G401 (cell line): Measurements from ENCODE around the gene SERGEF. TPM values are rescaled to one million over a fixed set of nuclear protein-coding genes. Genes with fewer than 3 reads are reported as not detected.

Source experiments
- DNase-seq: peaks from one replicate; pipeline ENCODE4 v3.0.0-alpha.2; 2015; ENCODE audit warnings: low spot score
- in situ Hi-C: cut with HindIII; loops from 2 replicates; pipeline ENCODE4 v1.10.0; 2016; ENCODE audit warnings: low sequenced_read_pairs, mixed read lengths
- total RNA-seq: library from RNA; depleted of rRNA; stranded (reverse); fragments of >200 nt; shearing (Covaris generic); gene quantifications from 2 replicates; pipeline ENCODE4 v1.2.3, GENCODE V29; 2014

SERGEF gene
- total RNA-seq, 1 experiment from 2014 or later, result 28.2 TPM

- no peak for DNase-seq
- in situ Hi-C loops, result no loop called here
These were observed 44.6 kb downstream of the SERGEF start for GRCh38 chr11:17968206-17968605.

- in situ Hi-C loops, result no loop called here
- DNase-seq, result no peak
These were observed 45.2 kb downstream of the SERGEF start for GRCh38 chr11:17967661-17968060.

GRCh38 chr11:17960091-17960490 is 52.8 kb downstream of the SERGEF start:
- DNase-seq, result peak; percentile 55
- in situ Hi-C loops, result no loop called here

GRCh38 chr11:17958446-17958845 is 54.4 kb downstream of the SERGEF start:
- DNase-seq, result no peak
- in situ Hi-C loops, result no loop called here

GRCh38 chr11:17954395-17955252 is 58.2 kb downstream of the SERGEF start:
- in situ Hi-C loops, result no loop called here
- peak; percentile 51 for DNase-seq

GRCh38 chr11:17952487-17952886 is 60.4 kb downstream of the SERGEF start:
- in situ Hi-C loops, result no loop called here
- no peak for DNase-seq

GRCh38 chr11:17951685-17952388 is 61.0 kb downstream of the SERGEF start:
- in situ Hi-C loops, result no loop called here
- DNase-seq, result no peak

- in situ Hi-C loops, result no loop called here
- DNase-seq, result no peak
These were observed 62.2 kb downstream of the SERGEF start for GRCh38 chr11:17950644-17951043.

GRCh38 chr11:17948296-17948695 is 64.6 kb downstream of the SERGEF start:
- in situ Hi-C loops, result no loop called here

GRCh38 chr11:17939542-17939941 is 73.3 kb downstream of the SERGEF start:
- DNase-seq, result peak; percentile 95
- in situ Hi-C loops, result no loop called here

More at GRCh38 chr11:17948296-17948695, 64.6 kb downstream of the SERGEF start:
- DNase-seq, result no peak

- in situ Hi-C loops, result no loop called here
- no peak for DNase-seq
These were observed 76.1 kb downstream of the SERGEF start for GRCh38 chr11:17936790-17937189.

GRCh38 chr11:17934194-17934593 is 78.7 kb downstream of the SERGEF start:
- in situ Hi-C loops, result no loop called here
- DNase-seq, result no peak

- no peak for DNase-seq
- in situ Hi-C loops, result no loop called here
These were observed 79.1 kb downstream of the SERGEF start for GRCh38 chr11:17933708-17934107.

- in situ Hi-C loops, result no loop called here
- no peak for DNase-seq
These were observed 80.4 kb downstream of the SERGEF start for GRCh38 chr11:17932472-17932871.

GRCh38 chr11:17931595-17931994 is 81.3 kb downstream of the SERGEF start:
- DNase-seq, result no peak
- in situ Hi-C loops, result no loop called here

- in situ Hi-C loops, result no loop called here
- peak; percentile 41 for DNase-seq
These were observed 82.2 kb downstream of the SERGEF start for GRCh38 chr11:17930544-17931125.

GRCh38 chr11:17929171-17929570 is 83.7 kb downstream of the SERGEF start:
- in situ Hi-C loops, result no loop called here
- no peak for DNase-seq

- peak; percentile 50 for DNase-seq
- in situ Hi-C loops, result no loop called here
These were observed 85.0 kb downstream of the SERGEF start for GRCh38 chr11:17927681-17928343.

- DNase-seq, result peak; percentile 95
- in situ Hi-C loops, result no loop called here
These were observed 85.8 kb downstream of the SERGEF start for GRCh38 chr11:17927041-17927440.

- in situ Hi-C loops, result no loop called here
- DNase-seq, result no peak
These were observed 88.1 kb downstream of the SERGEF start for GRCh38 chr11:17924713-17925112.
